SK-N-SH treated with all-trans-retinoic acid at 6 μM for 48 hours (cell line): Measurements from ENCODE around the gene SOX13.

Experiments
- ATAC-seq: fragments of 200-7000 bp; cut with Tn5 transposase; 3 replicates; pipeline ENCODE4 v1.9.1; 2020; ENCODE audit warnings: mild to moderate bottlenecking, moderate library complexity
- ARNTL ChIP-seq: fragments of 450-650 bp; formaldehyde crosslinking; IDR thresholded peaks from 2 replicates; pipeline ENCODE4 v1.5.0; 2020; ENCODE audit warnings: low read depth, mild to moderate bottlenecking, moderate library complexity, borderline replicate concordance
- BACH2 ChIP-seq: fragments of 250-450 bp; sonication (Bioruptor Pico); IDR thresholded peaks from 2 replicates; pipeline ENCODE4 v1.9.0; 2021; ENCODE audit warnings: mild to moderate bottlenecking, borderline replicate concordance
- CSDC2 ChIP-seq: fragments of 250-450 bp; sonication (Bioruptor Pico); IDR thresholded peaks from 2 replicates; pipeline ENCODE4 v1.5.0; 2020; ENCODE audit warnings: mild to moderate bottlenecking, moderate library complexity
- GLIS3 ChIP-seq: fragments of 250-450 bp; sonication (Bioruptor Pico); IDR thresholded peaks from 2 replicates; pipeline ENCODE4 v1.5.0; 2020; ENCODE audit warnings: mild to moderate bottlenecking, moderate library complexity
- PPARA ChIP-seq: fragments of 250-450 bp; sonication (Bioruptor Pico); IDR thresholded peaks from 2 replicates; pipeline ENCODE4 v1.5.0; 2020; ENCODE audit warnings: mild to moderate bottlenecking, borderline replicate concordance
- RARB ChIP-seq: fragments of 250-450 bp; sonication (Bioruptor Pico); IDR thresholded peaks from 2 replicates; pipeline ENCODE4 v1.8.0; 2021; ENCODE audit warnings: mild to moderate bottlenecking, moderate library complexity
- SNAI2 ChIP-seq: fragments of 250-450 bp; sonication (Bioruptor Pico); IDR thresholded peaks from 2 replicates; pipeline ENCODE4 v1.5.0; 2020; ENCODE audit warnings: mild to moderate bottlenecking, moderate library complexity
- TCF4 ChIP-seq: fragments of 250-450 bp; sonication (Bioruptor Pico); IDR thresholded peaks from 2 replicates; pipeline ENCODE4 v1.8.0; 2021; ENCODE audit warnings: mild to moderate bottlenecking, moderate library complexity, borderline replicate concordance
- ZC3H10 ChIP-seq: fragments of 250-450 bp; sonication (Bioruptor Pico); IDR thresholded peaks from 2 replicates; pipeline ENCODE4 v1.5.1; 2021; ENCODE audit warnings: mild to moderate bottlenecking, moderate library complexity
- ZFP30 ChIP-seq: fragments of 450-650 bp; formaldehyde crosslinking; IDR thresholded peaks from 2 replicates; pipeline ENCODE4 v1.5.0; 2022; ENCODE audit warnings: mild to moderate bottlenecking, moderate library complexity
- ZNF565 ChIP-seq: fragments of 450-650 bp; formaldehyde crosslinking; conservative IDR thresholded peaks from 2 replicates; pipeline ENCODE4 v1.5.0; 2020; ENCODE audit warnings: low read depth, mild to moderate bottlenecking, moderate library complexity
- ZNF70 ChIP-seq: fragments of 450-650 bp; formaldehyde crosslinking; IDR thresholded peaks from 2 replicates; pipeline ENCODE4 v1.5.0; 2020; ENCODE audit warnings: mild to moderate bottlenecking, moderate library complexity
- ZNF8 ChIP-seq: fragments of 450-650 bp; formaldehyde crosslinking; IDR thresholded peaks from 2 replicates; pipeline ENCODE4 v1.5.0; 2020; ENCODE audit warnings: mild to moderate bottlenecking, moderate library complexity
- TF ChIP-seq, protein P1 (sequence below): fragments of 250-450 bp; sonication (Bioruptor Pico); IDR thresholded peaks from 2 replicates; pipeline ENCODE4 v1.5.0; 2020; ENCODE audit warnings: mild to moderate bottlenecking, moderate library complexity
- TF ChIP-seq, protein P2 (sequence below): fragments of 250-450 bp; sonication (Bioruptor Pico); IDR thresholded peaks from 2 replicates; pipeline ENCODE4 v1.5.1; 2020; ENCODE audit warnings: low read depth, mild to moderate bottlenecking, moderate library complexity
- TF ChIP-seq, protein P3 (sequence below): fragments of 250-450 bp; sonication (Bioruptor Pico); IDR thresholded peaks from 2 replicates; pipeline ENCODE4 v1.8.0; 2021; ENCODE audit warnings: low read depth, mild to moderate bottlenecking, moderate library complexity, borderline replicate concordance
- TF ChIP-seq, protein P4 (sequence below): fragments of 250-450 bp; sonication (Bioruptor Pico); IDR thresholded peaks from 2 replicates; pipeline ENCODE4 v1.5.1; 2021; ENCODE audit warnings: mild to moderate bottlenecking, moderate library complexity

The SOX13 gene

DNA sequence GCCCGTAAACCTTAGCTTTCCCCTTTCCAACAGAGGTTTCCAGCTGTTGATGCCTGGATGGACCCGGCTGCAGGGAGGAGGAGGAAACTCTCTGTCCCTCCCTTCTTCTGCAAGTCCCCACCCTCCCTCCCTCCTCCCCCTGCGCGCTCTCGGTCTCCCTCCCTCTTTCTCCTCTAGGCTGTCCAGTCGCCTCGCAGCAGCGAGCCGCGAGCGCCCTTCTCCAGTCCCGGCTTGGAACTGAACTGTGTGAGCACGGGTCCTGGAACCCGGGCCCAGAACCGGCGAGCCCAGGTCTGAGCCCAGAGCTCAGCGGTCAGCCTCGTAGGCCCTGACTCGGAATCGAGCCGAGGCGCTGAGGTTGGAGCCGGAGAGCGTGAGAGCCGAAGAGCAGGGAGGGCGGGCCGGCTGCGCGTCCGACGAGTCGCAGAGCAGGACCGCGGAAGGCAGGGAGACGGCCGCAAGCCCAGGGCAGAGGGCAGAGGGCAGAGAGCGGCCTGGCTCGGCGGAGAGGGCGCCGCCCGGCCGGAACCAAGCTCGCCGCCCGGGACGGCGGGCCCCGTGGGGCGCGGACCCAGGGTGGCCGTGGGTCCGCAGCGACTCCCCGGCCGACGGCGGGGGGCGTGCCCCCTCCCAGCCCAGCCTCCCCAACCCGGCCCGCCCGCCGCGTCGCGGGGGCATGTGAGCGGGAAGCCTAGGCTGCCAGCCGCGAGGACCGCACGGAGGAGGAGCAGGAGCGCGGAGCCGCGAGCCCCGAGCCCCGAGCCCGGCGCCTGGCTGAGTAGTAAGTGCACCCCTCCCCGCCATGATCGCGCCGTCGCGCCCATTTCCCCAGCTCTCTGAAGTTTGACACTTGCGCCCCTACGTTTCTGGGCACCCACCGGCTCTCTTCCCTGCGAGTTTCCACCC lies at the start of gene SOX13:
Gene SOX13, plus strand, starts transcription at position 185 of the 906 bp plus-strand sequence. CDS start 39,801 bp downstream, outside the sequence.
- TF ChIP-seq, protein P1, sequence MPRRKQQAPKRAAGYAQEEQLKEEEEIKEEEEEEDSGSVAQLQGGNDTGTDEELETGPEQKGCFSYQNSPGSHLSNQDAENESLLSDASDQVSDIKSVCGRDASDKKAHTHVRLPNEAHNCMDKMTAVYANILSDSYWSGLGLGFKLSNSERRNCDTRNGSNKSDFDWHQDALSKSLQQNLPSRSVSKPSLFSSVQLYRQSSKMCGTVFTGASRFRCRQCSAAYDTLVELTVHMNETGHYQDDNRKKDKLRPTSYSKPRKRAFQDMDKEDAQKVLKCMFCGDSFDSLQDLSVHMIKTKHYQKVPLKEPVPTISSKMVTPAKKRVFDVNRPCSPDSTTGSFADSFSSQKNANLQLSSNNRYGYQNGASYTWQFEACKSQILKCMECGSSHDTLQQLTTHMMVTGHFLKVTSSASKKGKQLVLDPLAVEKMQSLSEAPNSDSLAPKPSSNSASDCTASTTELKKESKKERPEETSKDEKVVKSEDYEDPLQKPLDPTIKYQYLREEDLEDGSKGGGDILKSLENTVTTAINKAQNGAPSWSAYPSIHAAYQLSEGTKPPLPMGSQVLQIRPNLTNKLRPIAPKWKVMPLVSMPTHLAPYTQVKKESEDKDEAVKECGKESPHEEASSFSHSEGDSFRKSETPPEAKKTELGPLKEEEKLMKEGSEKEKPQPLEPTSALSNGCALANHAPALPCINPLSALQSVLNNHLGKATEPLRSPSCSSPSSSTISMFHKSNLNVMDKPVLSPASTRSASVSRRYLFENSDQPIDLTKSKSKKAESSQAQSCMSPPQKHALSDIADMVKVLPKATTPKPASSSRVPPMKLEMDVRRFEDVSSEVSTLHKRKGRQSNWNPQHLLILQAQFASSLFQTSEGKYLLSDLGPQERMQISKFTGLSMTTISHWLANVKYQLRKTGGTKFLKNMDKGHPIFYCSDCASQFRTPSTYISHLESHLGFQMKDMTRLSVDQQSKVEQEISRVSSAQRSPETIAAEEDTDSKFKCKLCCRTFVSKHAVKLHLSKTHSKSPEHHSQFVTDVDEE (CRISPR knock-in tag): 0 out of 2 replicates have a peak, but pooled peaks have one; percentile 47
- TF ChIP-seq RARB: no peak
- no peak for TF ChIP-seq ZNF8 (CRISPR knock-in tag)
- TF ChIP-seq, protein P2, sequence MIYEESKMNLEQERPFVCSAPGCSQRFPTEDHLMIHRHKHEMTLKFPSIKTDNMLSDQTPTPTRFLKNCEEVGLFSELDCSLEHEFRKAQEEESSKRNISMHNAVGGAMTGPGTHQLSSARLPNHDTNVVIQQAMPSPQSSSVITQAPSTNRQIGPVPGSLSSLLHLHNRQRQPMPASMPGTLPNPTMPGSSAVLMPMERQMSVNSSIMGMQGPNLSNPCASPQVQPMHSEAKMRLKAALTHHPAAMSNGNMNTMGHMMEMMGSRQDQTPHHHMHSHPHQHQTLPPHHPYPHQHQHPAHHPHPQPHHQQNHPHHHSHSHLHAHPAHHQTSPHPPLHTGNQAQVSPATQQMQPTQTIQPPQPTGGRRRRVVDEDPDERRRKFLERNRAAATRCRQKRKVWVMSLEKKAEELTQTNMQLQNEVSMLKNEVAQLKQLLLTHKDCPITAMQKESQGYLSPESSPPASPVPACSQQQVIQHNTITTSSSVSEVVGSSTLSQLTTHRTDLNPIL (CRISPR knock-in tag): no peak
- no peak for TF ChIP-seq PPARA (CRISPR knock-in tag)
- TF ChIP-seq GLIS3 (CRISPR knock-in tag): no peak
- no peak for TF ChIP-seq SNAI2 (CRISPR knock-in tag)
- peak; percentile 88 for ATAC-seq

DNA sequence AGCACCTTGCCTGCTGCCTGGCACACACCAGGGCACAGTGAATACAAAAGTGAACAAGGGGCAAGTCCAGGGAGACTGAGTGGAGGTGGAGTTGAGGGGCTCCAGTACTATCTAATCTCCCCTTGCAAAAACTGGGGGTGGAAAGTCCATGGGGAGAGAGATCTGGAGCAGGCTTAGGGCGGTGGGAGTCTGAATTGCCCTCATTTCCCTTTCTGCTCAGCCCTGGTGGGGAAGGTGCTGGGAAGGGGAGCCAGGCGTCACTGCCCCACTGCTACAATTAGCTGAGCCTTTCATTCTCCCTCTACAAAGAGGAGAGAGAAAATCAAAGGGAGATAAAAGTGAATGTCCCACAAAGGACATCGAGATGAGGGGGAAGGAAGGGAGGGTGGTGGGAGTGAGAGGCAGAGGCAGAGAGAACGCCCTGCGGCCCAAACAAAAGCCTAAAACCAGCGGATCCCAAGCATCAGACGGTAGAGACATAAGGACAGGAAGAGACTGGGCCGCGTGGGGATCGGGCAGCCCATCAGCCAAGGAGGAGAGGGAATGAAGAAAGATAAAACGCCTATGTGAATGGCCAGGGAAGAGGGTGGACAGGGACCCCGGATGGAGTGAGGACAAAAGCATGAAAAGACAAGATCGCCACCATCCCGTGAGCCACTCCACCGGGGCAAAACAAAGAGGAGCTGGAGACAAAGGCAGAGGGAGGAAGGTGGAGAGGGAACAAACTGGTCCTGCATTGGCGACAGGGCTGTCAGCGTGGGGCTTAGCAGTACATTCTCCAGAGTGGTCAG lies 46.8 kb upstream of the SOX13 start:
- no peak for ATAC-seq
- no peak for TF ChIP-seq ZNF70
- TF ChIP-seq PPARA (CRISPR knock-in tag): no peak
- no peak for TF ChIP-seq SNAI2 (CRISPR knock-in tag)
- TF ChIP-seq ZFP30 (CRISPR knock-in tag): no peak
- TF ChIP-seq, protein P3, sequence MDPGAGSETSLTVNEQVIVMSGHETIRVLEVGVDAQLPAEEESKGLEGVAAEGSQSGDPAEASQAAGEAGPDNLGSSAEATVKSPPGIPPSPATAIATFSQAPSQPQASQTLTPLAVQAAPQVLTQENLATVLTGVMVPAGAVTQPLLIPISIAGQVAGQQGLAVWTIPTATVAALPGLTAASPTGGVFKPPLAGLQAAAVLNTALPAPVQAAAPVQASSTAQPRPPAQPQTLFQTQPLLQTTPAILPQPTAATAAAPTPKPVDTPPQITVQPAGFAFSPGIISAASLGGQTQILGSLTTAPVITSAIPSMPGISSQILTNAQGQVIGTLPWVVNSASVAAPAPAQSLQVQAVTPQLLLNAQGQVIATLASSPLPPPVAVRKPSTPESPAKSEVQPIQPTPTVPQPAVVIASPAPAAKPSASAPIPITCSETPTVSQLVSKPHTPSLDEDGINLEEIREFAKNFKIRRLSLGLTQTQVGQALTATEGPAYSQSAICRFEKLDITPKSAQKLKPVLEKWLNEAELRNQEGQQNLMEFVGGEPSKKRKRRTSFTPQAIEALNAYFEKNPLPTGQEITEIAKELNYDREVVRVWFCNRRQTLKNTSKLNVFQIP (CRISPR knock-in tag): no peak
- TF ChIP-seq CSDC2 (CRISPR knock-in tag): no peak
- TF ChIP-seq, protein P1 (CRISPR knock-in tag): no peak
- no peak for TF ChIP-seq ZNF565 (CRISPR knock-in tag)
- TF ChIP-seq, protein P4, sequence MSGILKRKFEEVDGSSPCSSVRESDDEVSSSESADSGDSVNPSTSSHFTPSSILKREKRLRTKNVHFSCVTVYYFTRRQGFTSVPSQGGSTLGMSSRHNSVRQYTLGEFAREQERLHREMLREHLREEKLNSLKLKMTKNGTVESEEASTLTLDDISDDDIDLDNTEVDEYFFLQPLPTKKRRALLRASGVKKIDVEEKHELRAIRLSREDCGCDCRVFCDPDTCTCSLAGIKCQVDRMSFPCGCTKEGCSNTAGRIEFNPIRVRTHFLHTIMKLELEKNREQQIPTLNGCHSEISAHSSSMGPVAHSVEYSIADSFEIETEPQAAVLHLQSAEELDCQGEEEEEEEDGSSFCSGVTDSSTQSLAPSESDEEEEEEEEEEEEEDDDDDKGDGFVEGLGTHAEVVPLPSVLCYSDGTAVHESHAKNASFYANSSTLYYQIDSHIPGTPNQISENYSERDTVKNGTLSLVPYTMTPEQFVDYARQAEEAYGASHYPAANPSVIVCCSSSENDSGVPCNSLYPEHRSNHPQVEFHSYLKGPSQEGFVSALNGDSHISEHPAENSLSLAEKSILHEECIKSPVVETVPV: no peak
- no peak for TF ChIP-seq ARNTL (CRISPR knock-in tag)
- TF ChIP-seq BACH2 (CRISPR knock-in tag): no peak
- no peak for TF ChIP-seq TCF4 (CRISPR knock-in tag)
- no peak for TF ChIP-seq RARB
- TF ChIP-seq ZC3H10 (CRISPR knock-in tag): no peak
- no peak for TF ChIP-seq ZNF8 (CRISPR knock-in tag)
- TF ChIP-seq, all 23 proteins: peak for 0
